B cell (primary cell): ENCODE results near the gene WFDC8. TPM values are rescaled to one million over a fixed set of nuclear protein-coding genes. Genes with fewer than 3 reads are reported as not detected.

ENCODE experiments used
- ATAC-seq: fragments of 200-7000 bp; cut with Tn5 transposase; one replicate; pipeline ENCODE4 v1.10.0; 2021; ENCODE audit warnings: low read depth, mild to moderate bottlenecking, moderate number of reproducible peaks, moderate library complexity
- CTCF ChIA-PET: fragments of 350-600 bp; sonication (Branson Sonifier 250); formaldehyde crosslinking; loops from one replicate; lab custom pipeline; 2021; ENCODE audit warnings: antibody characterized with exemption, inconsistent platforms; lab: Charles Lee
- POLR2A ChIA-PET: fragments of 350-600 bp; sonication (Branson Sonifier 250); formaldehyde crosslinking; loops from one replicate; lab custom pipeline; 2021; ENCODE audit warnings: antibody characterized with exemption; lab: Charles Lee
- DNase-seq: peaks from one replicate; pipeline ENCODE4 v3.0.0; 2013
- H2AFZ ChIP-seq: 2 replicates; pipeline ENCODE4 v1.6.1; 2012; ENCODE audit warnings: mild to moderate bottlenecking, low read depth, low read length; ENCODE audit not compliant: insufficient read depth, poor library complexity, severe bottlenecking
- H3K27ac ChIP-seq, 2 donors: 1 replicate in 1 of 2; 2 replicates in 1 of 2; pipeline ENCODE4 v1.5.1; 2012 to 2013; ENCODE audit warnings: low read length in 2 of 2, mild to moderate bottlenecking in 2 of 2, moderate library complexity in 1 of 2
- H3K27me3 ChIP-seq, 4 experiments: fragments of 200-600 bp in 1 of 4; sonication (generic) in 1 of 4; replicated peaks in 1 of 4; 1 replicate in 2 of 4; 2 replicates in 2 of 4; pipeline versions ENCODE4 v1.6.1 to v1.7.0; 2013 to 2016; ENCODE audit warnings: low read length in 3 of 4, mild to moderate bottlenecking in 2 of 4, mixed read lengths in 1 of 4, moderate library complexity in 1 of 4; ENCODE audit not compliant: insufficient read depth in 4 of 4, control insufficient read depth in 3 of 4; ENCODE audit errors: control extremely low read depth in 1 of 4
- H3K36me3 ChIP-seq, 2 experiments: replicated peaks in 1 of 2; 1 replicate in 1 of 2; 2 replicates in 1 of 2; pipeline versions ENCODE4 v1.6.1 to v1.7.1; 2013; ENCODE audit warnings: low read length in 1 of 2; ENCODE audit not compliant: insufficient read depth in 2 of 2, control insufficient read depth in 1 of 2; ENCODE audit errors: control extremely low read depth in 1 of 2, extremely low read depth in 1 of 2
- H3K4me1 ChIP-seq, 2 donors: fragments of 200-600 bp in 1 of 2; sonication (generic) in 1 of 2; 1 replicate in 1 of 2; 2 replicates in 1 of 2; pipeline versions ENCODE4 v1.5.1 to v1.6.1; 2013 to 2017; ENCODE audit warnings: low read length in 2 of 2; ENCODE audit not compliant: control insufficient read depth in 2 of 2, insufficient read depth in 2 of 2
- H3K4me2 ChIP-seq: replicated peaks from 2 replicates; pipeline ENCODE3; 2012; ENCODE audit warnings: mild to moderate bottlenecking, low read depth, low read length; ENCODE audit not compliant: poor library complexity, severe bottlenecking
- H3K4me3 ChIP-seq, 5 experiments: fragments of 200-600 bp in 1 of 5; sonication (generic) in 1 of 5; 1 replicate in 3 of 5; 2 replicates in 2 of 5; pipeline versions ENCODE4 v1.5.1 to v1.7.0; 2011 to 2016; ENCODE audit warnings: low read length in 4 of 5, mild to moderate bottlenecking in 4 of 5, low read depth in 2 of 5, control low read depth in 1 of 5, moderate library complexity in 1 of 5; ENCODE audit not compliant: insufficient read depth in 1 of 5; ENCODE audit errors: control extremely low read depth in 1 of 5, extremely low read depth in 1 of 5
- H3K79me2 ChIP-seq: fragments of 200-600 bp; sonication (generic); one replicate; pipeline ENCODE4 v1.6.0; 2016; ENCODE audit warnings: low read length; ENCODE audit not compliant: control insufficient read depth, insufficient read depth
- H3K9ac ChIP-seq: fragments of 200-600 bp; sonication (generic); 2 replicates; pipeline ENCODE4 v1.6.1; 2017; ENCODE audit warnings: mild to moderate bottlenecking, low read length, moderate library complexity
- H3K9me3 ChIP-seq, 3 donors: one replicate each; pipeline versions ENCODE4 v1.6.1 to v1.7.1; 2013; ENCODE audit warnings: low read length in 2 of 3; ENCODE audit not compliant: control insufficient read depth in 2 of 3, insufficient read depth in 1 of 3; ENCODE audit errors: control extremely low read depth in 1 of 3
- H4K20me1 ChIP-seq: 2 replicates; pipeline ENCODE4 v1.6.0; 2012; ENCODE audit warnings: mild to moderate bottlenecking, low read length; ENCODE audit not compliant: insufficient read depth, control insufficient read depth, poor library complexity, severe bottlenecking
- H3K27ac Mint-ChIP-seq: one replicate; pipeline ENCODE4 v1.8.0; 2021; ENCODE audit warnings: mixed read lengths
- H3K27me3 Mint-ChIP-seq: one replicate; pipeline ENCODE4 v1.8.0; 2021; ENCODE audit warnings: mixed read lengths
- H3K4me1 Mint-ChIP-seq: one replicate; pipeline ENCODE4 v1.8.0; 2021; ENCODE audit warnings: mixed read lengths
- H3K4me3 Mint-ChIP-seq: one replicate; pipeline ENCODE4 v1.8.0; 2021; ENCODE audit warnings: mixed read lengths
- H3K9me3 Mint-ChIP-seq: one replicate; pipeline ENCODE4 v1.8.0; 2022; ENCODE audit warnings: mixed read lengths; ENCODE audit not compliant: insufficient read depth
- EZH2 ChIP-seq: IDR thresholded peaks from 2 replicates; pipeline ENCODE4 v1.6.1; 2012; ENCODE audit warnings: borderline replicate concordance, low read depth, mild to moderate bottlenecking, moderate library complexity, low read length; ENCODE audit not compliant: insufficient read depth, poor library complexity, severe bottlenecking
- WGBS: methylation state at CpG from one replicate; pipeline ENCODE4 v1.1.5; 2013; ENCODE audit warnings: missing lambda C conversion rate; ENCODE audit not compliant: insufficient coverage; 5-methylcytosine and 5-hydroxymethylcytosine counted together
- intact Hi-C: fragments of 100-400 bp; cut with micrococcal nuclease; formaldehyde crosslinking; loops from one replicate; pipeline ENCODE4 v1.10.0; 2022
- polyA plus RNA-seq: library from polyadenylated mRNA; depleted of rRNA; stranded (reverse); fragments of >200 nt; gene quantifications from 2 replicates; pipeline ENCODE4 v1.2.3, GENCODE V29; 2012
- total RNA-seq, 2 donors: library from RNA; stranded (reverse); fragments of 120-200 nt in 1 of 2; gene quantifications; 1 replicate in 1 of 2; 2 replicates in 1 of 2; pipeline versions ENCODE4 v1.2.3 to v1.2.4, GENCODE V29; 2013 to 2022
- TF ChIP-seq, protein P1 (sequence below): fragments of 200-600 bp; IDR thresholded peaks from one replicate; pipeline ENCODE4 v1.8.0; 2022; ENCODE audit warnings: antibody characterized with exemption, mild to moderate bottlenecking

The WFDC8 gene
- total and polyA plus RNA-seq, 2 donors (not counting 1 experiment from before 2014, with no cell fraction given) = not detected

DNA sequence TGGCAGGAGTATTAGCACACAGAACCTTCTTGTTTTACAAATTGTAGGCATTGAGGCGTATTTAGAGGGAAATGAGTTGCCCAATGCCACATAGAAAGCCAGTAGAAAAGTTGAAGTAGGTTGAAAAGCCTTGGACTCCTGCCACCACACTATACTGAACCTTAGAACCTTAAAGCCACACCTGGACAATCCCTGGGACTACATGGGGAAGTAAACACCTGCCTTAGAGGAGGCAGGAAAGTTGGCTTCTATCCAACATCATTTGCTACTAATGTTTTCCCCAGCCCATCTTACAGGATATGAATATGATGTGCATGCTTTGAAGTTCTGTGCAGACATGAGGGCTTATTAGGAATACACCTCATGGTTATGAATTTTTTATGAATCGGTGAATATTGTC, 26.6 kb downstream of the WFDC8 start:
- Histone ChIP-seq H3K79me2 (no peaks in the 10 kb centered on the region), H3K27ac (no peak overlapping the region), H4K20me1 (no peaks in the 10 kb centered on the region), H3K4me3 (no peak overlapping the region), H2AFZ (no peak overlapping the region), H3K36me3 (no peaks in the 10 kb centered on the region), H3K9me3 (peaks cover 0 to 3% (median 1%) of the 10 kb centered on the region in 3 donors), H3K4me1 (no peaks in the 10 kb centered on the region), H3K9ac (no peak overlapping the region), H3K4me2 (no peak overlapping the region), H3K27me3 (peaks cover 0 to 4% (median 0%) of the 10 kb centered on the region in 4 experiments)
- Mint-ChIP-seq H3K4me3 (no peak overlapping the region), H3K27me3 (peaks cover 45% of the 10 kb centered on the region), H3K9me3 (peaks cover 9% of the 10 kb centered on the region), H3K4me1 (no peaks in the 10 kb centered on the region), H3K27ac (no peak overlapping the region)
- WGBS = 100% methylated on average over 1 of the region's 2 CpGs
- intact Hi-C loops = no loop called here
- ChIA-PET CTCF (interaction anchor here (1.3 kb wide), 1 partner anchor 219 kb away, joined by 3 read pairs; no protein-coding TSS in a partner anchor), POLR2A (no interaction called here)
- no peak for TF ChIP-seq EZH2
- TF ChIP-seq, protein P1, sequence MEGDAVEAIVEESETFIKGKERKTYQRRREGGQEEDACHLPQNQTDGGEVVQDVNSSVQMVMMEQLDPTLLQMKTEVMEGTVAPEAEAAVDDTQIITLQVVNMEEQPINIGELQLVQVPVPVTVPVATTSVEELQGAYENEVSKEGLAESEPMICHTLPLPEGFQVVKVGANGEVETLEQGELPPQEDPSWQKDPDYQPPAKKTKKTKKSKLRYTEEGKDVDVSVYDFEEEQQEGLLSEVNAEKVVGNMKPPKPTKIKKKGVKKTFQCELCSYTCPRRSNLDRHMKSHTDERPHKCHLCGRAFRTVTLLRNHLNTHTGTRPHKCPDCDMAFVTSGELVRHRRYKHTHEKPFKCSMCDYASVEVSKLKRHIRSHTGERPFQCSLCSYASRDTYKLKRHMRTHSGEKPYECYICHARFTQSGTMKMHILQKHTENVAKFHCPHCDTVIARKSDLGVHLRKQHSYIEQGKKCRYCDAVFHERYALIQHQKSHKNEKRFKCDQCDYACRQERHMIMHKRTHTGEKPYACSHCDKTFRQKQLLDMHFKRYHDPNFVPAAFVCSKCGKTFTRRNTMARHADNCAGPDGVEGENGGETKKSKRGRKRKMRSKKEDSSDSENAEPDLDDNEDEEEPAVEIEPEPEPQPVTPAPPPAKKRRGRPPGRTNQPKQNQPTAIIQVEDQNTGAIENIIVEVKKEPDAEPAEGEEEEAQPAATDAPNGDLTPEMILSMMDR = no peak
- no peak for DNase-seq
- no peak for ATAC-seq

DNA sequence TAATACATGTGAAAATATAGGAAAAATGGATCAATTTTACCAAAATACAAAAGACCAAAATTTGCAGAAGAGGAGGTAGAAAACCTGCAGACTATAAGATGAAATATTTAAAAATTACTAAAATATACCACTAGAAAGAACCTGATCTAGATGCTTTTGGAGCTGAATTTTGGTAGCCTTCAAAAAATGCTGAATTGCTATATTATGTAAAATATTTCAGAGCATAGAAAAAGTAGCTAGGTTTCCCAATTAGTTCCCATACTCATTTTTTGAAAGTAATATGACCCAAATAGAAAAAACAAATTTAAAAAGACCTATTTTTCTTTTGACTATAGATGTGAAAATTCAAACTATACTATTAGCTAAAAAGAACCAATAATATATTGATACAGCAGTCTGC, 28.3 kb downstream of the WFDC8 start:
- Mint-ChIP-seq H3K4me3 (no peak overlapping the region), H3K27ac (no peak overlapping the region), H3K27me3 (peaks cover 47% of the 10 kb centered on the region), H3K4me1 (no peaks in the 10 kb centered on the region), H3K9me3 (peaks cover 9% of the 10 kb centered on the region)
- no peaks in the 10 kb centered on the region for H4K20me1 ChIP-seq
- no peak overlapping the region for H3K4me3 ChIP-seq
- H3K4me2 ChIP-seq = no peak overlapping the region
- no peaks in the 10 kb centered on the region for H3K79me2 ChIP-seq
- ATAC-seq (no peak), DNase-seq (no peak)
- no peak overlapping the region for H2AFZ ChIP-seq
- POLR2A ChIA-PET = no interaction called here
- H3K27me3 ChIP-seq = peaks cover 0 to 5% (median 4%) of the 10 kb centered on the region in 4 experiments
- no peak overlapping the region for H3K9ac ChIP-seq
- no peaks in the 10 kb centered on the region for H3K4me1 ChIP-seq
- no peak overlapping the region for H3K27ac ChIP-seq
- H3K9me3 ChIP-seq = peaks cover 0 to 3% (median 1%) of the 10 kb centered on the region in 3 donors
- CTCF ChIA-PET = interaction anchor here (0.6 kb wide), 1 partner anchor 1550 kb away, joined by 3 read pairs; no protein-coding TSS in a partner anchor
- intact Hi-C loops = no loop called here
- no peaks in the 10 kb centered on the region for H3K36me3 ChIP-seq
- TF ChIP-seq, protein P1 = no peak
- no peak for TF ChIP-seq EZH2
